Activated naive CD8-positive, alpha-beta T cell (primary cell): Measurements from ENCODE around the gene NLGN4X.
"Not testable (repeated sequence)": the region's sequence is repeated elsewhere in the genome, so short reads cannot be mapped to it uniquely, and the experiment has no call there.

Experiments
- H3K27ac Mint-ChIP-seq: one replicate; pipeline ENCODE4 v1.8.0; 2021; ENCODE audit warnings: mixed read lengths
- H3K27me3 Mint-ChIP-seq: one replicate; pipeline ENCODE4 v1.8.0; 2021; ENCODE audit warnings: mixed read lengths
- H3K36me3 Mint-ChIP-seq: one replicate; pipeline ENCODE4 v1.8.0; 2021; ENCODE audit warnings: mixed read lengths
- H3K4me1 Mint-ChIP-seq: one replicate; pipeline ENCODE4 v1.8.0; 2021; ENCODE audit warnings: low read depth, mixed read lengths
- H3K4me3 Mint-ChIP-seq: one replicate; pipeline ENCODE4 v1.8.0; 2021; ENCODE audit warnings: mild to moderate bottlenecking, mixed read lengths
- H3K9me3 Mint-ChIP-seq: one replicate; pipeline ENCODE4 v1.8.0; 2021; ENCODE audit warnings: low read depth, mixed read lengths

NLGN4X gene

DNA sequence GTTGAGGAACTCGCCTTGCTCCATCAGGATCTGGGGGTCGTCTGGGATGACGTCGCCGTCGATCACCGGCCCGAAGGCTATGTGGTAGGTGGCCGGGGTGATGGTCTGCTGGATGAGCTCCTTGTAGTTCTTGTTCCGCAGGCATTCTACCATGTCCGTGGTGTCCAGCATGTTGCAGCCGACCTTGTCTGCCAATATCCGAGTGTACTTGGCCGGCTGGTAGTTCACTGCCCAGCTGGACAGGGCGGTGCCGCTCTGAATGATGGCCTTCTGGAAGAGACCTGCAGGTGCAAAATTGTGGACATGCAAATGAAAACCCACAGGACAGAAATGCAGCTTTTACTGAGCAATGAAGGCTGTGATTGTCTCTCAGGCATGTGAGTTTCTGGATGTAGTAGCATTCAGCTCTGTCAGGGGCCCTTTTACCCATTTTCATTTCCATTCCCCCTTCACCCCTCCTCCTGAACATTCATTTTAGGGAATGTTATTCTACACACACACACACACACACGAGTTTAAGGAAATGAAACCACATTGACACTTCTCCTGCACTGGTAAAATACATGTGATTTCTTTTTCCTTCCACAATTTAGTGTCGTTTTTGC lies 325.0 kb downstream of the NLGN4X start:
- not testable (repeated sequence) for H3K27ac Mint-ChIP-seq, H3K4me1 Mint-ChIP-seq, H3K9me3 Mint-ChIP-seq, H3K27me3 Mint-ChIP-seq, H3K4me3 Mint-ChIP-seq, H3K36me3 Mint-ChIP-seq

DNA sequence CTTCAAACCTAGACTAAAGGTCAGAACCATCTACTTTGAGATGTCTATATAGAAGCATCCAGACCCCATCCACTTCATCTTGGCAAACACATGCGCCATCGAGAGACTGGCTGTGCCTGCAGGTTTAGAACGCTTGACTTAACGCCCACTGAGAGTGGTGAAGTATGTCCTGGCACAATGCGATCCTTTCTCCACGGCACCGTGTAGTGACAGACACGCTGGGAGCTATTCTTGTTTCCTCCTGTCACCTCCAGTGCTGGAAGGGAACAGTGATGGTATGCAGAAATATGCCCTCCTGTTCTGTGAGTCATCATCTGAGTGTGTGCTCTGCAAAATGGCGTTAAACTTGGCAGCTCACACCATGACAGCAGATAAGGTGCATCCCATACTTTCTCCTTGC lies 330.2 kb downstream of the NLGN4X start:
- no peak overlapping the region for H3K27ac Mint-ChIP-seq
- no peaks in the 10 kb centered on the region for H3K4me1 Mint-ChIP-seq
- H3K36me3 Mint-ChIP-seq = no peaks in the 10 kb centered on the region
- no peaks in the 10 kb centered on the region for H3K9me3 Mint-ChIP-seq
- no peaks in the 10 kb centered on the region for H3K27me3 Mint-ChIP-seq
- no peak overlapping the region for H3K4me3 Mint-ChIP-seq

DNA sequence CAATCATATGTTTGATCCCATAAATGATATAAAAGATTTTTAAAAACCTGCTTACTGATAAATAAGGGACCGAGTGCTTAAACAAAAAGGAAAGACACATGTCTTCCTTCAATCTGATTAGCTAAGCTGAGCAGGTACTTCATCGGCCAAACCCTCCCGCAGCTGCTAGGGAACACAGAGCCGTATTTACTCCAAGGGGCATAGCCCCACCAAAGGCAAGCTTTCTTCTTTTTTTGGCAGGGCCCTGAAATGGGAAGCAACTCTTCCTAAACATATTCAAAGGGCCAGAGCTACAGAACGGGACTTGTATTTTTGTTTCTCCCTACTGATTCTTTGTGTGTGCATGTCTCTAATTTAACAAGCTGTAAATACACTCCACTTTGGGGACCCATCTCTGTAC lies 337.3 kb downstream of the NLGN4X start:
- Mint-ChIP-seq H3K36me3 (no peaks in the 10 kb centered on the region), H3K4me3 (no peak overlapping the region), H3K9me3 (no peaks in the 10 kb centered on the region), H3K27ac (no peak overlapping the region), H3K4me1 (no peaks in the 10 kb centered on the region), H3K27me3 (no peaks in the 10 kb centered on the region)

DNA sequence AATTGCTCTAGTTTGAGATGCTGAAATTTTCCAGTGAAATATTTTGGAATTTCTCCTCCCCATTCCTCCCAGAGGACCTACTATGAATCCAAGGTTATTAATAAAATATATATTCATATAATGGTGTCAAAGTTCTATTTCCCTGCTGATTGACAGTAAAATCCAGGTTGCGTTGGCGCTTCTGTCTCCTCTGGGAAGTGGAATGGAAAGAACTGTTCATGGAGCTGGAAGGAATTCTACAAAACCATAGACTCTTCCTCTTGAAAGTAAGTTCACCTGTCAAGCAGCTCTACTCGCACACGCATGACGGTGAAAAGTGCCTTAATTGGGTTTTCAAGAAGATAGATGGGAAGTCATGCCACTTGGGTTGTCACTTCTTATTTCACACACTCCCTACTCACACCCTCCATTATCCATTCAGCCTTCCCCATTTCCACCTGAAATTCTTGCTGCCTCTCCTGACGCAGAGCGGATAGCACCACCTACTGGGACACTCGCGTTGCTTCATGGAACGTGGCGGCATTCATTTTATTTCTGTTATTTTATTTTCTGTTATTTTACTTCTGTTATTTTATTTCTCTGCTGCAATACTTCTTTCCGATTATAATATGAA lies 351.6 kb downstream of the NLGN4X start:
- Mint-ChIP-seq H3K27me3 (no peaks in the 10 kb centered on the region), H3K27ac (no peak overlapping the region), H3K36me3 (no peaks in the 10 kb centered on the region), H3K4me1 (no peaks in the 10 kb centered on the region), H3K9me3 (no peaks in the 10 kb centered on the region), H3K4me3 (no peak overlapping the region)

DNA sequence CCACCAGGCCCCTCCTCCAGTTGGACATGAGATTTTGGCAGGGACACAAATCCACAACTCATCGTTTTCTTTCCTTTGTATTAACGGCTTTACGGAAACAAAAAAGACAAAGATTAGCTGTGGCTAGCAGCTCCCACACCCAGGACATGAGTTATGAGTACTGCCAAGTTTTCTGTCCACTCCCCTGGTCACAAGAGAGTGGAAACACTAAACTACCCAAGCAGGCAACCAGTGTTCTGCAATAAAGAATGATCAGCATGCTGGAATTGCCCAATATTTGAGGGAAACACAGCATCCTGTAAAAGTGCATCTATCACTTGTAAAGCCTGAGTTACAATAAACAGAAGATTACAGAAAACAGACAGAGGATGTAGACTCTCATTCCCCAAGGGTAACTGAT lies 358.4 kb downstream of the NLGN4X start:
- H3K27ac Mint-ChIP-seq = no peak overlapping the region
- H3K4me1 Mint-ChIP-seq = no peaks in the 10 kb centered on the region
- H3K36me3 Mint-ChIP-seq = no peaks in the 10 kb centered on the region
- no peaks in the 10 kb centered on the region for H3K9me3 Mint-ChIP-seq
- no peak overlapping the region for H3K4me3 Mint-ChIP-seq
- no peaks in the 10 kb centered on the region for H3K27me3 Mint-ChIP-seq

DNA sequence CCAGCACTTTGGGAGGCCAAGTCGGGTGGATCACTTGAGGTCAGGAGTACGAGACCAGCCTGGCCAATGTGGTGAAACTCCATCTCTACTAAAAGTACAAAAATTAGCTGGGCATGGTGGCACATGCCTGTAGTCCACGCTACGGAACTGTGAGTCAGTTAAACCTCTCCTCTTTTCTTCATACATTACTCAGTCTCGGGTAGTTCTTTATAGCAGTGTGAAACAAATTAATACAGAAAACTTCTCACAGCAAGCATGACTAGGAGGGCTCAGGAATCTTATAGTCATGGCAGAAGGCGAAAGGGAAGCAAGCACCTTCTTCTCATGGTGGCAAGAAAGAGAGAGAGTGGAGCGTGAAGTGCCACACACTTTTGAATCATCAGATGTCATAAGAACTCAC lies 358.9 kb downstream of the NLGN4X start:
- Mint-ChIP-seq H3K9me3 (no peaks in the 10 kb centered on the region), H3K27me3 (no peaks in the 10 kb centered on the region), H3K36me3 (no peaks in the 10 kb centered on the region), H3K27ac (no peak overlapping the region), H3K4me3 (no peak overlapping the region), H3K4me1 (no peaks in the 10 kb centered on the region)

DNA sequence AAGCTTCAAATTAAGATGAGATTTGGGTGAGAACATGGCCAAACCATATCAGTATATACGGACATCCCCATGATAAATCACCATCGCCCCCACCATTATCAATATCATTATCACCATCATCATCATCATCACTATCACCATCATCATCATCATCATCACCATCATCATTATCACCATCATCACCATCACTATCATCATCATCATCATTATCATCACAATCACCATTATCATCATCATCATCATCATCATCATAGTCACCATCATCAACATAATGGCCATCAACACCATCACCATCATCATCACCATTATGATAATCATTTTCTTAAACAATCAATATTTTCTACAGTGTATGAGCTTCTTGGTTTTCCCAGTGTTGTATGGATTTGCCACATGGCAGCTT lies 360.9 kb downstream of the NLGN4X start:
- Mint-ChIP-seq H3K4me1 (no peaks in the 10 kb centered on the region), H3K4me3 (no peak overlapping the region), H3K27me3 (no peaks in the 10 kb centered on the region), H3K9me3 (no peaks in the 10 kb centered on the region), H3K36me3 (no peaks in the 10 kb centered on the region), H3K27ac (no peak overlapping the region)

DNA sequence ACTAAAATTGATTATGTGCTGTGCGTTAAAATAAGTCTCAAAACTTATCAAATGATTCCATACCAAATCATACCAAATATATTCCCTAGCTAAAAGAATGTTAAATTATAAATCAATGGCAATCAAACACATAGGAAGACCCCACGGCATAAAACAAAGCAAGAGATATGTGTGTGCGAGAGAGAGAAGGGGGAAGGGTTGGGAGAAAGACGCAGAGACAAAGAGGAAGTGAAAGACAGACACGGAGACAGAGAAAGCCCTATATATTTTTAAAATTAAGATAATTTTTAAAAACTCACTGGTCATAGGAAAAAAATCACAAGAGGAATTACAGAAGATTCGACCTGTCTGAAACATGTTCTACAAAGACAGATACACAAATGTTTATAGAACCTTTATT lies 371.4 kb downstream of the NLGN4X start:
- Mint-ChIP-seq H3K9me3 (no peaks in the 10 kb centered on the region), H3K27me3 (no peaks in the 10 kb centered on the region), H3K4me1 (no peaks in the 10 kb centered on the region), H3K36me3 (no peaks in the 10 kb centered on the region), H3K4me3 (no peak overlapping the region), H3K27ac (no peak overlapping the region)

DNA sequence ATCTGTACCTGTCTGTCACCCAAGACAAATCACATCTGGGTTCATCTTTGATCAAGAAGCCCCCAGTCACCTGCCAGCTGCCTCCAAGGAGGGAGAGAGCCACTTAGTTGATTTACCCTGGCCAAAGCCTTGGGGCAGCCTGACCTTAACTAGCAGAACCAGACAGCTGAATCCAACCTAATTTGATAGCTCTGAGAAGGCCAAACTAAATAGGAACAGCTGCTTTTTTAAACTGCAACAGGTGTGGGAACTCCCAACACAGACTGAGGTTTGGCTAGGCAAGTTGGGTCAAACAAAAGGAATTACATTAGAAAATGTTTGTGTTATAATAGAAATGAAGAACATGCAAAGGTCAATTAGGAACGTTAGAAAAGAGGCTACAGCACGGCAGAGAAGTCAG lies 375.7 kb downstream of the NLGN4X start:
- Mint-ChIP-seq H3K27me3 (no peaks in the 10 kb centered on the region), H3K9me3 (no peaks in the 10 kb centered on the region), H3K27ac (no peak overlapping the region), H3K4me1 (no peaks in the 10 kb centered on the region), H3K36me3 (no peaks in the 10 kb centered on the region), H3K4me3 (no peak overlapping the region)

DNA sequence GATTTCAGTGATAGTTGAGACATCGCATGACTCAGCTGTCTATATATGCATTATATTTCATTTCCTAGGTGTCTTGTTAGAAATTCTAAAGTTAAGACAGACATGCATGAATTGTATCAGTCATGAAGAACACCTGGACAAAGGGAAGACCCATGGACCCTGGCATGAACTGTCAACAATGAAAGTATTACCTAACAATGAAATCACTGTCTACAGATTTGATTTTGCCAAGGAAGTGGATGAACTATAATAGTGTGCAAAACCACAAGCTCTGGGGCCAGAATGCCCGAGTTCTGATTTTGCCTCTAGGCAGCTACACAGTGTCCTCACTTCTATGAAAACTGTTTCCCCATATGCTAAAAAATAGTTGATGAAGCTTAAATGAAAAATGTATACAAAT lies 386.1 kb downstream of the NLGN4X start:
- Mint-ChIP-seq H3K9me3 (no peaks in the 10 kb centered on the region), H3K36me3 (no peaks in the 10 kb centered on the region), H3K4me1 (no peaks in the 10 kb centered on the region), H3K4me3 (no peak overlapping the region), H3K27me3 (no peaks in the 10 kb centered on the region), H3K27ac (no peak overlapping the region)
